ENCODE results near the gene NADK2.
A peak's percentile ranks its signal among the peaks of the same experiment; 100 is the strongest.
"Not testable (repeated sequence)": the region's sequence is repeated elsewhere in the genome, so short reads cannot be mapped to it uniquely, and the experiment has no call there.

Gene NADK2

GRCh38 chr5:36198281-36198680 is 43.4 kb downstream of the NADK2 start:
- no peak for TF ChIP-seq CTCF (IDR thresholded peaks at IDR 0.05; ENCODE audit: insufficient read depth, low read depth, low read length, missing control alignments)
- DNase-seq (ENCODE audit: low read depth): no peak
- no peak overlapping the region for H3K4me3 ChIP-seq (ENCODE audit: low read length)

- TF ChIP-seq CTCF (IDR thresholded peaks at IDR 0.05; ENCODE audit: insufficient read depth, low read depth, low read length, missing control alignments): no peak
- no peak overlapping the region for H3K4me3 ChIP-seq (ENCODE audit: low read length)
- no peak for DNase-seq (ENCODE audit: low read depth)
These were observed 48.0 kb downstream of the NADK2 start for GRCh38 chr5:36193746-36194145.

- DNase-seq (ENCODE audit: low read depth); H3K4me3 ChIP-seq (ENCODE audit: low read length): not testable (repeated sequence)
These were observed 57.3 kb downstream of the NADK2 start for GRCh38 chr5:36184408-36184807.

GRCh38 chr5:36181774-36182173 is 60.0 kb downstream of the NADK2 start:
- TF ChIP-seq CTCF (IDR thresholded peaks at IDR 0.05; ENCODE audit: insufficient read depth, low read depth, low read length, missing control alignments): no peak
- DNase-seq (ENCODE audit: low read depth): no peak
- H3K4me3 ChIP-seq (ENCODE audit: low read length): no peak overlapping the region

- peak; percentile 42 for DNase-seq (ENCODE audit: low read depth)
- no peak overlapping the region for H3K4me3 ChIP-seq (ENCODE audit: low read length)
- no peak for TF ChIP-seq CTCF (IDR thresholded peaks at IDR 0.05; ENCODE audit: insufficient read depth, low read depth, low read length, missing control alignments)
These were observed 61.0 kb downstream of the NADK2 start for GRCh38 chr5:36180556-36181350.

GRCh38 chr5:36179950-36180349 is 61.8 kb downstream of the NADK2 start:
- no peak for DNase-seq (ENCODE audit: low read depth)
- no peak overlapping the region for H3K4me3 ChIP-seq (ENCODE audit: low read length)
- TF ChIP-seq CTCF (IDR thresholded peaks at IDR 0.05; ENCODE audit: insufficient read depth, low read depth, low read length, missing control alignments): no peak

- no peak for DNase-seq (ENCODE audit: low read depth)
- H3K4me3 ChIP-seq (ENCODE audit: low read length): no peak overlapping the region
These were observed 63.2 kb downstream of the NADK2 start for GRCh38 chr5:36178524-36178890.

More at GRCh38 chr5:36178524-36178890, 63.2 kb downstream of the NADK2 start:
- no peak for TF ChIP-seq CTCF (IDR thresholded peaks at IDR 0.05; ENCODE audit: insufficient read depth, low read depth, low read length, missing control alignments)
